Endothelial cell (in vitro differentiated cells): ENCODE results near the gene OGFOD1. TPM values are rescaled to one million over a fixed set of nuclear protein-coding genes. Genes with fewer than 3 reads are reported as not detected.
A peak's percentile ranks its signal among the peaks of the same experiment; 100 is the strongest.

ENCODE experiments used
- DNase-seq: peaks from one replicate; pipeline ENCODE4 v3.0.0; 2021; ENCODE audit warnings: low spot score
- H3K27ac Mint-ChIP-seq: one replicate; pipeline ENCODE4 v1.8.0; 2021; ENCODE audit warnings: mixed read lengths, inconsistent platforms; ENCODE audit not compliant: unreplicated experiment
- H3K27me3 Mint-ChIP-seq: one replicate; pipeline ENCODE4 v1.8.0; 2021; ENCODE audit warnings: mild to moderate bottlenecking, moderate library complexity, mixed read lengths, inconsistent platforms; ENCODE audit not compliant: unreplicated experiment
- H3K36me3 Mint-ChIP-seq: one replicate; pipeline ENCODE4 v1.8.0; 2021; ENCODE audit warnings: mild to moderate bottlenecking, low read depth, mixed read lengths, inconsistent platforms; ENCODE audit not compliant: unreplicated experiment
- H3K4me1 Mint-ChIP-seq: one replicate; pipeline ENCODE4 v1.8.0; 2021; ENCODE audit warnings: mild to moderate bottlenecking, mixed read lengths, inconsistent platforms; ENCODE audit not compliant: unreplicated experiment
- H3K4me3 Mint-ChIP-seq: one replicate; pipeline ENCODE4 v1.8.0; 2021; ENCODE audit warnings: mild to moderate bottlenecking, mixed read lengths, inconsistent platforms; ENCODE audit not compliant: unreplicated experiment
- H3K9me3 Mint-ChIP-seq: one replicate; pipeline ENCODE4 v1.8.0; 2021; ENCODE audit warnings: mixed read lengths, inconsistent platforms; ENCODE audit not compliant: unreplicated experiment
- CTCF ChIP-seq: fragments of 200-600 bp; sonication (generic); IDR thresholded peaks from one replicate; pipeline ENCODE4 v1.5.0; 2021; ENCODE audit warnings: antibody characterized with exemption; ENCODE audit not compliant: unreplicated experiment
- total RNA-seq: library from RNA; stranded (reverse); fragmentation: NEBNext Ultra II Directional; extraction: Animal tissue kit (Norgen Biotek cat#: 25700); gene quantifications from one replicate; pipeline ENCODE4 v1.2.1, GENCODE V29; 2021; ENCODE audit not compliant: unreplicated experiment

Gene OGFOD1
- total RNA-seq, 1 donor from 2014 or later: 24.8 TPM

DNA sequence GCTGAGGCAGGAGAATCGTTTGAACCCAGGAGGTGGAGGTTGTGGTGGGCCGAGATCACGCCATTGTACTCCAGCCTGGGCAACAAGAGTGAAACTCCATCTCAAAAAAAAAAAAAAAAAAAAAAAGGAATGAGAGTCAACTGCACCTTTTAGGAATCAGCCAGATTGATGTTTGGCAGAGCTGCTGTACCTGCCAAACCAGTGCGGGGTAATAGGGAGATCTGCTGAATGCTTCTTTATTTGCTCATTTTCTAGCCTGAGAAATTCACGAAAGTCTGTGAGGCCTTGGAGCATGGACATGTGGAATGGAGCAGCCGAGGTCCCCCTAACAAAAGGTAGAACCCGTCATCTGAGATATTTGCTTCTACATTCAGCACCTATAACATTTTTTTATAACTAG is 18.4 kb downstream of the OGFOD1 start:
- no peaks in the 10 kb centered on the region for H3K4me1 Mint-ChIP-seq
- no peaks in the 10 kb centered on the region for H3K9me3 Mint-ChIP-seq
- peaks cover 30% of the 10 kb centered on the region for H3K36me3 Mint-ChIP-seq
- H3K4me3 Mint-ChIP-seq: no peak overlapping the region
- TF ChIP-seq CTCF: no peak
- H3K27me3 Mint-ChIP-seq: peaks cover 1% of the 10 kb centered on the region
- H3K27ac Mint-ChIP-seq: no peak overlapping the region
- no peak for DNase-seq

- H3K27ac Mint-ChIP-seq: no peak overlapping the region
Measured at GRCh38 chr16:56470232-56470631, 18.9 kb downstream of the OGFOD1 start.

GRCh38 chr16:56470666-56471065 is 19.3 kb downstream of the OGFOD1 start:
- Mint-ChIP-seq H3K9me3 (no peaks in the 10 kb centered on the region), H3K4me3 (peak overlapping the region; percentile 35)
- no peak for TF ChIP-seq CTCF

More at GRCh38 chr16:56470232-56470631, 18.9 kb downstream of the OGFOD1 start:
- Mint-ChIP-seq H3K4me1 (no peaks in the 10 kb centered on the region), H3K9me3 (no peaks in the 10 kb centered on the region), H3K27me3 (peaks cover 1% of the 10 kb centered on the region), H3K36me3 (peaks cover 32% of the 10 kb centered on the region), H3K4me3 (peak overlapping the region; percentile 35)
- TF ChIP-seq CTCF: no peak
- DNase-seq: no peak

DNA sequence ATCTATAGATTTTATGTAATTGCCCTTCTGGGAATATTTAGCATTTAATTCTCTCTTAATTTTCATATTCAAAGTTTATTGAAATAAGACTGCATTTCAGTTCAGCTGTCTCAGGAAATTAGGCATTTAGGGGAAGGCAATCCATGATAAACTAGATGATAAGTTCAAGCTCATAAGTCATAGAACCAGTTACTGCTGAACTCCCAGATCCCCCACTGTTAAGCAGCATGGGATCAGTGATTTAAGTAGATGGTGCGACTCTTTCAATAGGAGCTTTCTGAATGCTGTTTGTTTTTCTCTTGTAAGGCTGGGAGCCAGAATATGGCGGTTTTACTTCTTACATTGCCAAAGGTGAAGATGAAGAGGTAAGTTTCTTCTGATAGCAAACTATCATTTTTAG is 23.8 kb downstream of the OGFOD1 start:
- no peaks in the 10 kb centered on the region for H3K4me1 Mint-ChIP-seq
- no peak for DNase-seq
- no peak overlapping the region for H3K27ac Mint-ChIP-seq
- peaks cover 28% of the 10 kb centered on the region for H3K36me3 Mint-ChIP-seq
- no peak overlapping the region for H3K4me3 Mint-ChIP-seq
- no peaks in the 10 kb centered on the region for H3K9me3 Mint-ChIP-seq
- no peak for TF ChIP-seq CTCF
- peaks cover 1% of the 10 kb centered on the region for H3K27me3 Mint-ChIP-seq

More at GRCh38 chr16:56470666-56471065, 19.3 kb downstream of the OGFOD1 start:
- peaks cover 1% of the 10 kb centered on the region for H3K27me3 Mint-ChIP-seq
- peaks cover 36% of the 10 kb centered on the region for H3K36me3 Mint-ChIP-seq
- no peaks in the 10 kb centered on the region for H3K4me1 Mint-ChIP-seq
- no peak for DNase-seq
- H3K27ac Mint-ChIP-seq: no peak overlapping the region

- Mint-ChIP-seq H3K27me3 (peaks cover 1% of the 10 kb centered on the region), H3K4me3 (no peak overlapping the region), H3K27ac (no peak overlapping the region), H3K36me3 (peaks cover 20% of the 10 kb centered on the region), H3K4me1 (no peaks in the 10 kb centered on the region), H3K9me3 (no peaks in the 10 kb centered on the region)
- DNase-seq: no peak
- TF ChIP-seq CTCF: no peak
Measured at GRCh38 chr16:56477096-56477878, 25.9 kb downstream of the OGFOD1 start.
